Neural progenitor cell (in vitro differentiated cells): ENCODE data around the gene FBXL20.

Source experiments
- EZH2 ChIP-seq: fragments of 200-600 bp; sonication (generic); IDR thresholded peaks from 2 replicates; pipeline ENCODE4 v1.6.1; 2017; ENCODE audit warnings: antibody characterized with exemption, mild to moderate bottlenecking, moderate library complexity
- TF ChIP-seq, protein P1 (sequence below): fragments of 200-600 bp; sonication (generic); IDR thresholded peaks from 2 replicates; pipeline ENCODE4 v1.5.1; 2017; ENCODE audit warnings: antibody characterized with exemption, mild to moderate bottlenecking

DNA sequence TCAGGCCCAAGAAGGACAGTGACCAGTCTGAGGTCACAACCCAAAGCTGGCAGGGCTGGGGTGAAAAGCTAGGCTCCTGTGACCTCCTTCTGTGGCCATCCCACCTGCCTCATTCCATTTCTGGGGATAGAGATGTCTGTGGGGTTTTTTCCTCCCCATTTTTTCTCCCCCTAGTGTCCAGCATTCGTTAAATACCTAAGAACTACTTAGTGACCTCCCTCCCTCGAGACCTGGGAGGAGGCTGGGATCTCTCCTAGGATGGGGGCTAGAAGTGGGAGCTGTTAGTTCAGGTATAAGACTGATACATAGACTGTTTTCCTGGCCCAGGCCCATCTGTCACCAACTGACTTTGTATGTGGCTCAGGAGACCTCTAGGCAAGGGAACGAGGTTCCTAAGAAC is 155.2 kb downstream of the FBXL20 start:
- TF ChIP-seq, protein P1, sequence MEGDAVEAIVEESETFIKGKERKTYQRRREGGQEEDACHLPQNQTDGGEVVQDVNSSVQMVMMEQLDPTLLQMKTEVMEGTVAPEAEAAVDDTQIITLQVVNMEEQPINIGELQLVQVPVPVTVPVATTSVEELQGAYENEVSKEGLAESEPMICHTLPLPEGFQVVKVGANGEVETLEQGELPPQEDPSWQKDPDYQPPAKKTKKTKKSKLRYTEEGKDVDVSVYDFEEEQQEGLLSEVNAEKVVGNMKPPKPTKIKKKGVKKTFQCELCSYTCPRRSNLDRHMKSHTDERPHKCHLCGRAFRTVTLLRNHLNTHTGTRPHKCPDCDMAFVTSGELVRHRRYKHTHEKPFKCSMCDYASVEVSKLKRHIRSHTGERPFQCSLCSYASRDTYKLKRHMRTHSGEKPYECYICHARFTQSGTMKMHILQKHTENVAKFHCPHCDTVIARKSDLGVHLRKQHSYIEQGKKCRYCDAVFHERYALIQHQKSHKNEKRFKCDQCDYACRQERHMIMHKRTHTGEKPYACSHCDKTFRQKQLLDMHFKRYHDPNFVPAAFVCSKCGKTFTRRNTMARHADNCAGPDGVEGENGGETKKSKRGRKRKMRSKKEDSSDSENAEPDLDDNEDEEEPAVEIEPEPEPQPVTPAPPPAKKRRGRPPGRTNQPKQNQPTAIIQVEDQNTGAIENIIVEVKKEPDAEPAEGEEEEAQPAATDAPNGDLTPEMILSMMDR: no peak
- no peak for TF ChIP-seq EZH2
